Right ventricle myocardium superior (tissue), 1 donor: ENCODE measurements around the gene FLOT2. TPM values are rescaled to one million over a fixed set of nuclear protein-coding genes. Genes with fewer than 3 reads are reported as not detected.
"Not testable (repeated sequence)": the region's sequence is repeated elsewhere in the genome, so short reads cannot be mapped to it uniquely, and the experiment has no call there.

Source experiments
- ATAC-seq: fragments of 200-7000 bp; cut with Tn5 transposase; one replicate; pipeline ENCODE4 v1.9.1; 2020; ENCODE audit warnings: mild to moderate bottlenecking; ENCODE audit not compliant: poor library complexity
- DNase-seq: peaks from one replicate; pipeline ENCODE4 v3.0.0-alpha.2; 2020
- intact Hi-C: fragments of 100-400 bp; cut with DNase I; formaldehyde crosslinking; loops from one replicate; pipeline ENCODE4 v1.11.2; 2022
- total RNA-seq: library from RNA; stranded (reverse); fragmentation: NEBNext Ultra II Directional; extraction: Animal tissue kit (Norgen Biotek cat#: 25700); gene quantifications from one replicate; pipeline ENCODE4 v1.2.1, GENCODE V29; 2021
- donor health status: DM: no; HTN: yes; CAD: no; lungs with severe emphysema.

The FLOT2 gene
- total RNA-seq, 1 donor from 2014 or later: 101 TPM

DNA sequence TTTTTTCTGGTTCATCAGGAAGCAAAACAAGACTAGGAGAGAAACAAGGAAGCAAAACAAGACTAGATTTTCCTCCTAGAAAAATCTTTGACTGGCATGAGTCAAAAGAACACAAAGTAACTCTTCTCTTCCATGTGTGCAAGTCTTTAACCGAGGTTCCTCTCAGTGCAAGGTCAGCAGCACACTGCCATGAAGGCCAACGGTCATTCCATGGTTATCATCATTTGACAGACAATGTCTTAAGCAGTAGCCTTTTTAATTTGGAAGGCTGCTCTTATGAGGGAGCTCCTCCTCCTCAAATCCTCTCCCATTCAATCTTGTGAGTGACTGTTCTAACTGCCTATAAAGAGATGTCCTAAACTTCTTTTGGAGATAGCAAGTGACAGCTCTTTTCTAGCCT, 20.8 kb upstream of the FLOT2 start:
- intact Hi-C loops: loop anchor here (5.0 kb wide), 1 partner anchor 156 kb away; no protein-coding TSS in a partner anchor
- DNase-seq (no peak), ATAC-seq (no peak)

DNA sequence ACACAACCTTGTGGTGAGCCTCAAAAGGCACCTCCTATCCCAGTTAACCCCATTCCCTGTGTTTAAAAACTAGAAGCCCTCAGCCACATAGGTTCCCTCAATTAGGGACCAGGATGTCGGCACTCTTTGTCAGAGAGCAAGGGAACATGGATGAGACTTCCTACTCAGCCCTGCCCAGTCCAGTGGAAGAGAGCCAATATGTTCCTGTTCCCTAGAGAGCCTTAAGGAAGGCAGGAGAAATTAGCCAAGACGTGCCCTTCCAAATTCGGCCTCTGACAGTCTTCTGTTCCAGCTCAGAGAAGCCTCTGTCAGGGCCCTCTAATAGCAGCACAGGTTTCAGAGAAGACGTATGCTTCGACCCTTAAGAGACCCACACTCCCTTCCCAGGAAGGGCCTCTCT, 19.9 kb upstream of the FLOT2 start:
- DNase-seq: no peak
- peak; percentile 16 for ATAC-seq
- intact Hi-C loops: loop anchor here (5.0 kb wide), 1 partner anchor 155 kb away; no protein-coding TSS in a partner anchor

GRCh38 chr17:28917029-28917428, 19.5 kb upstream of the FLOT2 start:
- DNase-seq: no peak
- intact Hi-C loops: loop anchor here (5.0 kb wide), 1 partner anchor 155 kb away; no protein-coding TSS in a partner anchor
- no peak for ATAC-seq

- ATAC-seq: peak; percentile 81
- intact Hi-C loops: loop anchor here (5.0 kb wide), 1 partner anchor 154 kb away; no protein-coding TSS in a partner anchor
- DNase-seq: peak; percentile 63
These were observed 18.9 kb upstream of the FLOT2 start for GRCh38 chr17:28916302-28916934.

DNA sequence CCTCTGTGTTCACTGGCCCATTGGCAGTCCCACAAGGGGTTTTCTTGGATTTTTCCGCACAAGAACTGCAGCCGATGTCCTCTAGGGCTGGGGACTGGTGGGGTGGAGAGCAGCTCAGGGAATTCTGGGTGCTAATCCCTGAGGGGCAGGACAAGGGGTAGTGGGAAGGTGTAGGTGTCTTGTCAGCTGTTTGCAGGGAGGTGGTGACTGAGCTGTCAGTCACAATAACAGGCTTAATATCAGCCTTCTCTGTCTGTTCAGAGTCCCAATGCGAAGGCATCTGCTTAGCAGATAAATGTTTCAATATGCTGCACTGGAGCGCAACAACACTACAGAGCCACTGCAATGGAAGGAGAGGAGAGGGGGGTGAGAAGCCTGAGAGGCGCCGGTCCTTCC, 15.4 kb upstream of the FLOT2 start:
- ATAC-seq (no peak), DNase-seq (no peak)
- intact Hi-C loops: no loop called here

DNA sequence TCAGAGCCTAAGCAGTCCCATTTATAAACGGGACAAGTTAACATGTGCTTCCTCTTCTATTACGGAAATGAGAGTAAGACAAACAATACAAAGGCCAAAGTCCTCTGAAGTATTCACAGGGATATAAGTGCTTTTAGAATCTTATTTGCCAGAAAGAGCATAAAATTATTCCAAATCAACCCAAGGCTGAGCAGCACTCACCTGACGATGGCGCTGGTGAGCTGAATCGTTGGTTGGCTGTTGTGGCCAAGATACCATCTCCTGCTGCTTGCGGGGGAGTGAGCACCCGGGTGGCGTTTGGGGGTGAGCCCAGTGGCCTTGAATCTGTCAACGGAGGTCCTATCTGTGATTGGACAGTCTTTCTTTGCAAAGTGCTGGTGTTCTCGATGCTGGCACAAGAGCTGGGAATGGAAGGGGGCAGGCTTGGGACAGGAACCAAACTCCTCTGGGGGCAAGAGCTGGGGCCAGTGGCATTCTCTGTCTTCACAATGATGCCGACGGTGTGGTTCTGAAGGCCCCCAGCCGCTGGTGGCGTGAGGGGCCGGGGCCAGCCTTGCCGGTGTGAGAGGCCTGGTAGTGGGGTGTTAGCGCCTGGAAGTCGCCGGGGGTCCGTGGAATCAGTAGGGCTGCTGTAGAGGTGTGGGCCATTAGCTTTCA, 14.9 kb upstream of the FLOT2 start:
- no peak for DNase-seq
- ATAC-seq: no peak
- intact Hi-C loops: no loop called here

- DNase-seq: no peak
- no peak for ATAC-seq
- intact Hi-C loops: no loop called here
These were observed 14.0 kb upstream of the FLOT2 start for GRCh38 chr17:28911411-28912045.

- no peak for ATAC-seq
- intact Hi-C loops: no loop called here
- DNase-seq: no peak
These were observed 13.0 kb upstream of the FLOT2 start for GRCh38 chr17:28910534-28910933.

DNA sequence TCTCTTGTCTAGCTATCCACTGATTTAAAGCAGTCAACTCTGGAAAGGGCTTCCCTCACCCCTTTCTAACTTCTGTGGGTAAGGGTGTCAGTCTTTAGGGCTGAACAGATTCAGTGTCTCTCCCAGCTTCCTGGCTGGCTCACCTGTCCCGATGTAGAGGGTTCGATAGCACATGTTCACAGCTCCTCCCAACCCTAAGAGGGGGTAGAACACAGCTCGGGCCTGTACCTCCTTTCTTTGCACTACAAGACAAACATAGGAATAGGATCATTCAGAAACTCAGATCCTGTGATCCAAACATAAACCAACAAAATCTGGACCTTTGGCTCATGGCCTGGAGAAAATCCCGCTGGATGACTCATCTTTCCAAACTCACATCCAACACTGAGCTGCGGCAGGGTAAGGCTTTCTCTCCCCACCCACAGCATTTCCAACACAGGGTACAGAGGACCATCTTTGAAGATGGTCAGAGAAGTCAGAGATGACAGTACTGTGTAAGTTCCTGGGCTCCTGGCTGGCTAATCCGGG, 11.2 kb upstream of the FLOT2 start:
- intact Hi-C loops: no loop called here
- DNase-seq (no peak), ATAC-seq (peak; percentile 64)

- intact Hi-C loops: no loop called here
- no peak for DNase-seq
- peak; percentile 4 for ATAC-seq
These were observed 10.4 kb upstream of the FLOT2 start for GRCh38 chr17:28907709-28908475.

DNA sequence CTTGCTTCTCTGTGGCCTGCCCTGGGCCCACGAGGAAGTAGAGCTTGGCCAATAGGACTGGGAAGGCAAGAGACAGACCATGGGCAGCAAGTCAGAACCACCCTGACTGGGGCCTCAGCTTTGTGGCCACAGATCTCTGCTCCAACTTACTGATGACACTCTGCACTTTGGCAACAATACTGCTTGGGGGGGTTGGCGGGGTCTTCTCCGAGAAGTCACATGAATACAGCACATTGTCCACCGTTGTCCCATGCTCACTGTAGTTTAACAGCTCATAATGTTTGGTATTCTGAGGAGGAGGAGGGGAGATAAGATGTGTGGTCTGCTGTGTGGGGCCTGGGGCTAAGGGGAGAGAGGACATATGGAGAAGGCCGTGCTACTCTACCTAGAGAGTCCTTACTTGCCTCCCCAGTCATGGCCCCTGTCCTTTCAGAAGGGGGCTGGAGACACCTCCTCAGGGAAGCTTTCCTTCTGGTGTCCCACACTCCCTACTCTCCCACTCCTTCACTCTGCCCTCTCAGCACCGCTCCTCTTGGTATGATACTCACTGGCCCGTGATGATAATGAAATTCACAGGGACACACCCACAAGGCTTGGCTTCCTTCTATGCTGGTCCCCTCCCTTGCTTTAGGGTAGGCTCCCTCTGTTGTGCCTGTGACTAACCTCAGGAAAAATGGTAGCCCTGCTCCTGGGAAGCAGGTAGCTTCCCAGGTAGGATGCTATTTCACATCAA, 9.3 kb upstream of the FLOT2 start:
- DNase-seq (no peak), ATAC-seq (no peak)
- intact Hi-C loops: no loop called here

DNA sequence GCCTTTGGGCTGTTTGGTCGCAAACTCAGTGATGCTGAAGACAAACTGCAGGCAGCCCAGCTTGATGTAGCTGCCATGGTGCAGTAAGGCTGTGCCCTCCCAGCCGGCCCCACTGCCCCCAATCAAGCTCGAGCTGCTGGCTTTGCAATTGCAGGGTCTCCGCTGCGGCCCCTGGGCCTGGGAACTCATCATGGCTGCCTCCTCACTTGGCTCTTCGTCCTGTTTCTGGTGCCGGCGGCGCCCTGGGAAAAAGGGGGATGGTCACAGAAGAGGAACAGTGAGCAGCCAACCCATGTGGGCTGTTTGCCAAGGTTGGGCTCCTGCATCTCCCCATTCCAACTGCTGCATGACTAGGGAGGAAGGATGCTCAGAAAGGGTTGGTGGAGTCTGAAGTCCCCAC, 8.7 kb upstream of the FLOT2 start:
- DNase-seq: no peak
- ATAC-seq: no peak
- intact Hi-C loops: no loop called here

GRCh38 chr17:28904800-28905199, 7.3 kb upstream of the FLOT2 start:
- no peak for DNase-seq
- ATAC-seq: no peak
- intact Hi-C loops: no loop called here

- ATAC-seq, intact Hi-C loops, DNase-seq: not testable (repeated sequence)
These were observed 6.0 kb upstream of the FLOT2 start for GRCh38 chr17:28903546-28903841.

GRCh38 chr17:28902819-28903545, 5.4 kb upstream of the FLOT2 start, which contains the start of gene DHRS13:
DHRS13 (minus strand) TSS chr17:28903079; CDS start chr17:28902944, 135 bp downstream.
- ATAC-seq: peak; percentile 95
- intact Hi-C loops: no loop called here
- peak; percentile 95 for DNase-seq

- peak; percentile 63 for ATAC-seq
- intact Hi-C loops: no loop called here
These were observed 4.6 kb upstream of the FLOT2 start for GRCh38 chr17:28901866-28902818.

More at GRCh38 chr17:28901866-28902818, 4.6 kb upstream of the FLOT2 start:
- DNase-seq: peak; percentile 70
